Endodermal cell (in vitro differentiated cells): ENCODE results near the gene SLC22A14. TPM values are rescaled to one million over a fixed set of nuclear protein-coding genes. Genes with fewer than 3 reads are reported as not detected.

Experiments used
- DNase-seq: peaks from one replicate; pipeline ENCODE4 v3.0.0-alpha.2; 2017
- H3K27ac ChIP-seq: 2 replicates; pipeline ENCODE4 v1.5.1; 2013; ENCODE audit warnings: mild to moderate bottlenecking, low read depth, low read length, moderate library complexity
- H3K27me3 ChIP-seq: 2 replicates; pipeline ENCODE4 v1.6.1; 2013; ENCODE audit warnings: mild to moderate bottlenecking, low read length, moderate library complexity; ENCODE audit not compliant: insufficient read depth, control insufficient read depth, poor library complexity, severe bottlenecking
- H3K36me3 ChIP-seq: 2 replicates; pipeline ENCODE4 v1.7.0; 2013; ENCODE audit warnings: mild to moderate bottlenecking, low read length, moderate library complexity; ENCODE audit not compliant: control insufficient read depth, insufficient read depth
- H3K4me1 ChIP-seq: one replicate; pipeline ENCODE4 v1.7.0; 2013; ENCODE audit warnings: low read length; ENCODE audit not compliant: control insufficient read depth, insufficient read depth
- H3K4me3 ChIP-seq: 2 replicates; pipeline ENCODE4 v1.5.1; 2013; ENCODE audit warnings: mild to moderate bottlenecking, low read length, moderate library complexity
- H3K9ac ChIP-seq: 2 replicates; pipeline ENCODE4 v1.6.1; 2013; ENCODE audit warnings: mild to moderate bottlenecking, low read length, moderate library complexity; ENCODE audit not compliant: poor library complexity, severe bottlenecking; ENCODE audit errors: extremely low read depth
- H3K9me3 ChIP-seq: 2 replicates; pipeline ENCODE4 v1.6.1; 2013; ENCODE audit warnings: mild to moderate bottlenecking, low read length, moderate library complexity; ENCODE audit not compliant: control insufficient read depth
- H3K27ac Mint-ChIP-seq: 2 replicates; pipeline ENCODE4 v1.8.0; 2020; ENCODE audit warnings: mixed read lengths
- H3K27me3 Mint-ChIP-seq: 2 replicates; pipeline ENCODE4 v1.8.0; 2021; ENCODE audit warnings: mild to moderate bottlenecking, mixed read lengths; ENCODE audit not compliant: insufficient read depth
- H3K36me3 Mint-ChIP-seq: 2 replicates; pipeline ENCODE4 v1.8.0; 2020; ENCODE audit warnings: low read depth, mixed read lengths
- H3K4me1 Mint-ChIP-seq: 2 replicates; pipeline ENCODE4 v1.8.0; 2020; ENCODE audit warnings: mixed read lengths
- H3K4me3 Mint-ChIP-seq: 2 replicates; pipeline ENCODE4 v1.8.0; 2020; ENCODE audit warnings: mild to moderate bottlenecking, moderate library complexity, mixed read lengths
- H3K9me3 Mint-ChIP-seq: 2 replicates; pipeline ENCODE4 v1.8.0; 2020; ENCODE audit warnings: mild to moderate bottlenecking, mixed read lengths
- WGBS, 2 experiments: methylation state at CpG; one replicate each; pipeline versions ENCODE4 v1.1.5 to v1.1.7; 2013; ENCODE audit warnings: missing lambda C conversion rate in 2 of 2, mixed read lengths in 1 of 2; ENCODE audit not compliant: insufficient coverage in 1 of 2, insufficient read length in 1 of 2; 5-methylcytosine and 5-hydroxymethylcytosine counted together
- total RNA-seq, 2 donors: library from RNA; stranded (reverse); fragmentation: NEBNext Ultra II Directional in 1 of 2; extraction: Animal tissue kit (Norgen Biotek cat#: 25700) in 1 of 2; gene quantifications; 2 replicates in 1 of 2; 3 replicates in 1 of 2; pipeline ENCODE4 v1.2.1, GENCODE V29; 2021
- TF ChIP-seq, protein P1 (sequence below): fragments of 200-600 bp; sonication (generic); conservative IDR thresholded peaks from 2 replicates; pipeline ENCODE4 v1.5.0; 2021; ENCODE audit warnings: antibody characterized with exemption, mild to moderate bottlenecking

The SLC22A14 gene
- total RNA-seq, 2 donors from 2014 or later = 0.20 TPM; not detected in 1

GRCh38 chr3:38332201-38332600 is 50.1 kb downstream of the SLC22A14 start:
- TF ChIP-seq, protein P1, sequence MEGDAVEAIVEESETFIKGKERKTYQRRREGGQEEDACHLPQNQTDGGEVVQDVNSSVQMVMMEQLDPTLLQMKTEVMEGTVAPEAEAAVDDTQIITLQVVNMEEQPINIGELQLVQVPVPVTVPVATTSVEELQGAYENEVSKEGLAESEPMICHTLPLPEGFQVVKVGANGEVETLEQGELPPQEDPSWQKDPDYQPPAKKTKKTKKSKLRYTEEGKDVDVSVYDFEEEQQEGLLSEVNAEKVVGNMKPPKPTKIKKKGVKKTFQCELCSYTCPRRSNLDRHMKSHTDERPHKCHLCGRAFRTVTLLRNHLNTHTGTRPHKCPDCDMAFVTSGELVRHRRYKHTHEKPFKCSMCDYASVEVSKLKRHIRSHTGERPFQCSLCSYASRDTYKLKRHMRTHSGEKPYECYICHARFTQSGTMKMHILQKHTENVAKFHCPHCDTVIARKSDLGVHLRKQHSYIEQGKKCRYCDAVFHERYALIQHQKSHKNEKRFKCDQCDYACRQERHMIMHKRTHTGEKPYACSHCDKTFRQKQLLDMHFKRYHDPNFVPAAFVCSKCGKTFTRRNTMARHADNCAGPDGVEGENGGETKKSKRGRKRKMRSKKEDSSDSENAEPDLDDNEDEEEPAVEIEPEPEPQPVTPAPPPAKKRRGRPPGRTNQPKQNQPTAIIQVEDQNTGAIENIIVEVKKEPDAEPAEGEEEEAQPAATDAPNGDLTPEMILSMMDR = no peak

DNA sequence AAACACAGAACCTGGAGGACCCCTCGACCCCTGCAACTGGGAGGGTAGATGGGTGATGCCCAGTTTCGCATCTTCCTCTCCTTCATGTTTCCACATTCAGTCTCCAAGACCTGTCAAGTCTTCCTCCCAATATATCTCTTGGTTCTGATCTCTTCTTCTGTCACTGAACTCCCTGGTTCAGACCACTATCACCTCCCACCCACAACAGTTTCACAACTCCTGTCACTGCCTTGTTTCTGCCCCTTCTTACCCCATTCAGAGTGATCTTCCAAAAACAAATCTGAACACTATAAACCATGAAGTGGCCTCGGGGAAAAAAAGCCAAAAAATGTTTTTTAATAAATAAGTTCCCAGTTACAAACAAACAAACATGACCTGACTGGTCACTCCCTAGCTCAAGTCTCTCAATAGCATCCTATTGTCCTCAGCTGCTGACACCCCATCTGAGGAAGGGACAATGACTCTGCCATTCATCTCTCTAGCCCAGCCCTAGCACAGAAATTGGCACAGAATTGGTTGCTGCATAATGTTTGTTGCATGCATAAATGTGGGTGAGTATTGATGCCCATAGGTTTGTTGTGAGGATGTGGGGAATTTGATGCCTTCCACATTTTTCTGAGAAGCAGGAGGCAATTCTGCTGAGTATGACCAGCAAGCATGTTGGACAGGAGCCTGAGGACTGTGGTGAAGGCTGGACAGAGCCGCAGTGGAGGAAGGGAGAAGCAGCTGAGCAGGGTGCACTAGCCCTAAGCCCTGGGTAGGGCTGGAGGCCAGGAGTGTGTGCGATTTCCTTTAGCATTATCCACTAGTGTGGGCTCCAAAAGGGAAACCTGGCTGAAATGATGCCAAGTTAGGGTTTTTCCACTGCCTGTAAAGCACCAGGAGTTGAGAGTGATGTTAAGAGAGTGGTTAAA is 52.3 kb downstream of the SLC22A14 start:
- H3K36me3 ChIP-seq = no peaks in the 10 kb centered on the region
- H3K9me3 ChIP-seq = no peaks in the 10 kb centered on the region
- no peak overlapping the region for H3K27ac Mint-ChIP-seq
- TF ChIP-seq, protein P1 = no peak
- H3K36me3 Mint-ChIP-seq = no peaks in the 10 kb centered on the region
- H3K9me3 Mint-ChIP-seq = no peaks in the 10 kb centered on the region
- no peak overlapping the region for H3K9ac ChIP-seq
- 90 to 91% methylated on average over 4 to 5 of the region's 5 CpGs for WGBS, 2 experiments
- H3K4me1 ChIP-seq = no peaks in the 10 kb centered on the region
- no peaks in the 10 kb centered on the region for H3K27me3 ChIP-seq
- no peak overlapping the region for H3K4me3 ChIP-seq
- H3K4me3 Mint-ChIP-seq = no peak overlapping the region
- no peak overlapping the region for H3K27ac ChIP-seq
- H3K4me1 Mint-ChIP-seq = no peaks in the 10 kb centered on the region
- no peak for DNase-seq
- H3K27me3 Mint-ChIP-seq = peaks cover 2% of the 10 kb centered on the region

More at GRCh38 chr3:38332201-38332600, 50.1 kb downstream of the SLC22A14 start:
- Histone ChIP-seq H3K36me3 (no peaks in the 10 kb centered on the region), H3K9ac (no peak overlapping the region), H3K27ac (no peak overlapping the region), H3K4me3 (no peak overlapping the region), H3K4me1 (no peaks in the 10 kb centered on the region), H3K9me3 (peaks cover 6% of the 10 kb centered on the region), H3K27me3 (no peaks in the 10 kb centered on the region)
- Mint-ChIP-seq H3K4me3 (no peak overlapping the region), H3K9me3 (peaks cover 9% of the 10 kb centered on the region), H3K27ac (no peak overlapping the region), H3K27me3 (peaks cover 4% of the 10 kb centered on the region), H3K36me3 (no peaks in the 10 kb centered on the region), H3K4me1 (no peaks in the 10 kb centered on the region)
- 70% methylated on average over 3 of the region's 3 CpGs; no CpG with 5 or more reads in 1 of the 2 experiments for WGBS, 2 experiments
- DNase-seq = no peak

- Mint-ChIP-seq H3K27ac (no peak overlapping the region), H3K27me3 (peaks cover 3% of the 10 kb centered on the region), H3K9me3 (no peaks in the 10 kb centered on the region), H3K4me1 (no peaks in the 10 kb centered on the region), H3K36me3 (no peaks in the 10 kb centered on the region), H3K4me3 (no peak overlapping the region)
- H3K36me3 ChIP-seq = no peaks in the 10 kb centered on the region
- 89 to 94% methylated on average over 5 to 6 of the region's 6 CpGs for WGBS, 2 experiments
- no peak overlapping the region for H3K4me3 ChIP-seq
- TF ChIP-seq, protein P1 = no peak
- no peaks in the 10 kb centered on the region for H3K27me3 ChIP-seq
- H3K9ac ChIP-seq = no peak overlapping the region
- DNase-seq = no peak
- no peaks in the 10 kb centered on the region for H3K4me1 ChIP-seq
- H3K27ac ChIP-seq = no peak overlapping the region
- no peaks in the 10 kb centered on the region for H3K9me3 ChIP-seq
Observed at GRCh38 chr3:38335263-38335662, 53.2 kb downstream of the SLC22A14 start.
